Sigmoid colon (tissue), 4 donors: ENCODE data around the gene NBAS.

Source experiments
- POLR2A ChIP-seq, 2 donors: fragments of 450-650 bp; IDR thresholded peaks; one replicate each; pipeline ENCODE4 v1.6.1; 2016; ENCODE audit warnings: antibody characterized with exemption in 2 of 2, mild to moderate bottlenecking in 2 of 2, moderate library complexity in 2 of 2
- POLR2AphosphoS5 ChIP-seq, 4 donors: sonication (generic); formaldehyde crosslinking; IDR thresholded peaks; one replicate each; pipeline ENCODE4 v1.6.1; 2017; ENCODE audit warnings: antibody characterized with exemption in 4 of 4

DNA sequence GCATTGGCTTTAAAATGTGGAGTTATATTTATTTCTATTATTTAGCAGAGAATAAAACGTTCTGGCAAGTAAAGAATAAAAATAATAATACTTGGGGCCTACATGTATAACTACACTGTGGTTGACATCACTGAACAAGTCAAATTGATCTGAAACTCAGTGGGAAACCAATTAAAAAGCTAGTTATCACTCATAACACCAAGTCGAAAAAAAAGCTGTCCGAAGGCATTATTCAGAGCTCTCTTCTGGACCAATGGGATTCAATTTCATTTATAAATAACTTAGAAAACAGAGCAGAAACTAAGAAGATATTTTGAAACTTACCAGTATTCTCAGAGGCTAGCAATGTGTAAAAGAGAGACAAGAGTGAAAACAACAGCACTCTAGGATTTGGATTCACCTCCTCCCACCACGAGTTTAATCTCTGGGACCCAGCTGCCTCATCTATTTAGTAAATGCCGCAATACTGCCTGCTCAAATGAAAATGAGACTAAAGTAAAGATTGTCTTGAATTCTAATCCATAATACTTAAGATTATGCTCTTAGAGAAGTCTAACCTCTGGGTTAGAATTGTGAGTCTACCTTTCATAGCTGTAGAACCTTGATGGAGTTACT lies 128.4 kb downstream of the NBAS start:
- TF ChIP-seq POLR2A (IDR thresholded peaks at IDR 0.05), result no peak
- TF ChIP-seq POLR2AphosphoS5 (IDR thresholded peaks at IDR 0.05), result no peak
